Measurements from ENCODE around the gene NPAS3. TPM values are rescaled to one million over a fixed set of nuclear protein-coding genes. Genes with fewer than 3 reads are reported as not detected.
A peak's percentile ranks its signal among the peaks of the same experiment; 100 is the strongest.

NPAS3 gene
- polyA plus RNA-seq, 4 donors: 8.2 to 8.6 (median 8.5) TPM

- DNase-seq (ENCODE audit: low read depth in 4 of 4, low spot score in 2 of 4): no peak
Observed at GRCh38 chr14:33564774-33565630, 626.3 kb downstream of the NPAS3 start.

- no peak for DNase-seq (ENCODE audit: low read depth in 4 of 4, low spot score in 2 of 4)
Observed at GRCh38 chr14:33566082-33566481, 627.4 kb downstream of the NPAS3 start.

DNA sequence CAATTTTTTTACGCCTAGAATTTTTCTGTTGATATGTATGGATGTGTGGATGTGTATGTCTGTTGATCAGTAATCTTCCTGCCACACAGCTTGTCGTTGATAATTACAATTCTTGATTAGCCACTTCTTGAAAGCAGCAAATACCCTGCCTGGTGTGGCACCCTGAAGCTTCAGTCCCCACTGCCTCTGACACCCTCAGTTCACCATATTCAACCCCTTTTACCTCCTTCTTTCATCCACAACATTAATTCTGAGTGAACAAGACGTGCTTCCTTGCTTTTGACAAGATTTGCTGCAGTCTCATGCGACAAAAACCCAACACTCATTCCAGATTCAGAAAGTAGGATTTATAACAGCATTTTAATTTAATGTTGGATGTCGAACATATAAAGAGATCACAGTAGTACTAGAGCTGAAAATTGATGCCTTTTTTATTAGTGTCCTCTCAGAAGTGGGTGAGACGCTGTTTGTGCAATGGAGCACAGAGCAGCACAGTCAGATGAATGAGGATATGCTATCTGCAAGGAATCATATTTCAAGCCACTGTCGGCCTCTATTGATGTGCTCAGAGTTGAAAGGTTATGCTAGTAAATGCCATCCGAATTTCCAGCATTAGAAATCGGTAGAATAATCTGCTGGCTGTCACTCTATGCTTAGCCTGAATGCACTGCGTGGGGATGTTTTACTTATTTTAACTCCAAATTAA lies 628.5 kb downstream of the NPAS3 start:
- no peak for DNase-seq (ENCODE audit: low read depth in 4 of 4, low spot score in 2 of 4)

DNA sequence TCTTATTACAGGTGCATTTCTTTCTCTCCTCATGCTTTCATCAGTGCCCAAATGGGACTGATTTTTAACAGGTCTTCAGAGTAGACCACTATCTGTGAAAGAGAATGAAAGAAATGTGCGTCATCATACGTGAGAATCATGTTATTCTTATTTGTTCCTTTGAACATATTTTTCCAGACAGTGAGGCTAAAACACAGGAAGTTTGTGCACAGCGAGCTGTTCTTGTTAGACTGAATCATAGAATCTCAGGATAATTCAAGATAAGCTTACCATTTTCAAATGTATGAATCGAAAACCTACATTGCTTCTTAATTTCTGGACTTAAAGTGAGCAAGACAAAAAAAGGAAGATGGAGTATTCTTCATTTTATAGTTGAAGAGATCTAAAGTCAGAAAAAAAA lies 629.1 kb downstream of the NPAS3 start:
- no peak for DNase-seq (ENCODE audit: low read depth in 4 of 4, low spot score in 2 of 4)

DNA sequence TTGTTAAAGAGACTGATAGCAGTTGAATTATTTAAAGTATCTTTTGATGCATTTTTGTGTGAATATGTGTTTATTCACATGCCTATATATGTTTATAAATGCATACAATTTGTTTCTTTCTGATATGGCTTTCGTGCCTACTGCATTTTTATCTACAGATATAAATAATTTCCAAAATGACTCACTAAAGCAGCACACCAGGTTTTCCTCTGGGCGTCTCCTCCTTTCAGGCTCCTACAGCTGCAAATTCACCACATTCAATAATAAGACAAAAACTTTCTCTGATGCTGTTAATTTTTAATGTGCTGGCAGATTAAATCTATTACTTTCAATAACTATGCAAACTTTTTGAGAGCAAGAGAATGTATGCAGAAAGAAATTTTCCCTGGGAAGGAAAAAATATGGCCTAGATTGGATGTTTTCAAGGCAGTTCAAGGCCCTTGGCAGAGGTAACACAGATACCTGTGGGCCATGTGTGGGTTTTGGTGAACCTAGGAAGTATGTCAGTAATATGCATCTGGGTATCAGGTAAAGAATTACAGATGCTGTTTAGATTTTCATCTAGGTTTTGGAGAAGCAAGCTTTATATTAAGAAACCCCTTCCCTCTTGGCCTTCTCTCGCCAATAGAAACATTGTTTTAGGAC lies 630.4 kb downstream of the NPAS3 start:
- DNase-seq (ENCODE audit: low read depth in 4 of 4, low spot score in 2 of 4): no peak

- no peak for DNase-seq (ENCODE audit: low read depth in 4 of 4, low spot score in 2 of 4)
Observed at GRCh38 chr14:33569821-33570687, 631.4 kb downstream of the NPAS3 start.

DNA sequence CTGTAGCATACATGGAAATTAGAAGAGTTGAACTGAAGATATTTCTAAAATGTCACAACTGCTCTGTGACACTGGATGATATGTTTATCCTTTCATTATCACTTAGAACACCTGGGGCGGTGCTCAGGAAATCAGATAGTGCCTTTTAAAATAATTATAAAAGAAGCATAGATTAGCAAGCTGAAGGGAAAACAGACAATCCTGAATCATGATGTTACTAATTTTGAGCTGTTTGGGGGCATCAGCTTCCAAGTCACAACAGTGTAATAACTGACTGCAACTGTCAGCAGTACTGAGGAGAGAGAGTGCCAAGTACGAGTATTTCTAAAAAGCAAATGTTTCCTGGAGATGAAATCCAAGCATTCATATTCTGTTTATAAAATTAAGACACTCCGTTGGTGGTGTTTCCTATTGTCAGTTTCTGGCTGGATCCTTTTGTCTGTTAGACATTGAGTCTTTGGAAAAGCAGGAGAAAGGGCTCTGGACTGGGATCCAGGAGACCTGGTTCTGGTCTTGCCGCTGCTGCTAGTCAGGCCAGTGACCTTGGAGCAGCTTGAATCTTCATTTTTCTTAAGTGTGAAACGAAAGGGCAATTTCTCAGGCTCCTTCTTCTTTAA lies 632.1 kb downstream of the NPAS3 start:
- DNase-seq (ENCODE audit: low read depth in 4 of 4, low spot score in 2 of 4): no peak

GRCh38 chr14:33573301-33573880 lies 634.7 kb downstream of the NPAS3 start:
- no peak for DNase-seq (ENCODE audit: low read depth in 4 of 4, low spot score in 2 of 4)

- DNase-seq (ENCODE audit: low read depth in 4 of 4, low spot score in 2 of 4): no peak
Observed at GRCh38 chr14:33576014-33576413, 637.3 kb downstream of the NPAS3 start.

DNA sequence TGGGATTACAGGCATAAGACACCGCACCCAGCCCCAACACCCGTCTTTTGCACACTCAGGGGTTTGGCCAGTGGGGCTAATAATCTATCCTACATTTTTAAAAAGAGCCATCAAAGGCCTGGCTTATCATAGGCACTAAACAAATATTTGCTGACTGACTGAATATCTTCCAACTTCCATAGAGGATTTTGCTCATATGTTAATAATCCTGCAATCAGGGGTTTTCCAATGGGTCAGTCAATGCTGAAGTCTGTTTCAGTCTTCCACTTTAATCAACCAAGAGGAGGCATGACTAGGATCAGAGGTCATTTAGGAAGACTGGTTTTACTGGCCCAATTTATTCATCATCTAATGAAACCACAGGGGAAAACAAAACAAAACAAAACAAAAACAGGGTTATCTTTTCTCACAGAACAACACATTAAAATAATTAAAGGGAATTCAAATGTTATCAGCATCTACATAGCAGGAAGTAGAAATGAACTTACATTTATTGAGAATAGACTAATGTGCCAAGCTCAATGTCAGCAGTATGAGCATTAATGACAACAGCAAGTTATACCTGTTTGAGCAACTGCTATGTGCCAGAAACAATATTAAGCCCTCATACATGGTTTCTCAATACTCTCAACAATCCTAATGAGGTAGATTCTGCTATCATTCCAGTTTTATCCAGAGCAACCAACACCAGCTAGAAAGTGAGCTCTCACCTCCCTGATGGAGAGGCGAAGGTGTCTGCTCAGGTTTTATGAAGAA lies 640.0 kb downstream of the NPAS3 start:
- DNase-seq (ENCODE audit: low read depth in 4 of 4, low spot score in 2 of 4): no peak

DNA sequence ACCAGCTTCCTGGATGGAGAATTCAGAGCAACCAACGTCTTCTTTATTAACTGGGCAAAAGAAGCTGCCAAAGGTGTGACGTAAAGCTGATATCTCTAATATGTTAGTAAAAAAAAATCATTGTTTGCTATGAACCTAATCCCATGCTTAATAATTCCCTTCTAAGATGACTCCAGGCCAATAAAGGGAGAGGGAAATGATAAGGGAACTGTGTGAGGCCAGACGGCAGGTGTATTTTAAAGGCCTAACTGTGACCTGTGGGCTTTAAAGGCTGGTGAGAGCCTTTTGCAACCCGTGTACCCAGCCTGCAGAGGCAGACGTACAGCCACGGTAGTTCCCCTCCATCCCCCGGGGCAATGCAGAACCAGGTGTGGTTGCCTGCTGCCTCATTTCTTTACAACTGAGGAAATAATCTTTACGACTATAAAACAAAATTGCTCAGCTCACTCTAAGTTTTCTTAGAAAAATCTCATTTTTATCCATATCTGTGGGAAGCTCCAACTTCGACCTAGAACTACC lies 641.6 kb downstream of the NPAS3 start:
- DNase-seq (ENCODE audit: low read depth in 4 of 4, low spot score in 2 of 4): no peak

- DNase-seq (ENCODE audit: low read depth in 4 of 4, low spot score in 2 of 4): peak in 1 of 4 donors; percentile 10
Observed at GRCh38 chr14:33580841-33581240, 642.2 kb downstream of the NPAS3 start.

- DNase-seq (ENCODE audit: low read depth in 4 of 4, low spot score in 2 of 4): no peak
Observed at GRCh38 chr14:33584697-33585096, 646.0 kb downstream of the NPAS3 start.

GRCh38 chr14:33586806-33587205 lies 648.1 kb downstream of the NPAS3 start:
- DNase-seq (ENCODE audit: low read depth in 4 of 4, low spot score in 2 of 4): no peak

DNA sequence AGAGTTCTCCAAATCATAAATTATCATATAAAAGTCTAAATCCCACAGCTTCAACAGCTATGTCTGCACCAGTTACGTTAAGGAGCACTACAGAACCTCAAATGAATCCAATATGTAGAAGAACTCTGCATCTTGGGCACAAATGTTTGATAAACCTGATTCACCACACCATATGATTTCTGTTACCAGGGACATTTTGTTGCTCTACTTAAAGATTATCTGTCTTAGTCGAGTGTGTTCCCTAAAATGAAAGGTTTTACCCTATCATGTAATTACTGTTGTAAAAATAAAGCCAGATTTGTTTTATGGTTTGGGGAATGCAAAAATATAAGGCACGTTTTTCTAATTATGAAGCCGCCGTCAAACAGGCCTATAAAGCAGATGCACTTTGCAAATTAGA lies 649.1 kb downstream of the NPAS3 start:
- no peak for DNase-seq (ENCODE audit: low read depth in 4 of 4, low spot score in 2 of 4)

DNA sequence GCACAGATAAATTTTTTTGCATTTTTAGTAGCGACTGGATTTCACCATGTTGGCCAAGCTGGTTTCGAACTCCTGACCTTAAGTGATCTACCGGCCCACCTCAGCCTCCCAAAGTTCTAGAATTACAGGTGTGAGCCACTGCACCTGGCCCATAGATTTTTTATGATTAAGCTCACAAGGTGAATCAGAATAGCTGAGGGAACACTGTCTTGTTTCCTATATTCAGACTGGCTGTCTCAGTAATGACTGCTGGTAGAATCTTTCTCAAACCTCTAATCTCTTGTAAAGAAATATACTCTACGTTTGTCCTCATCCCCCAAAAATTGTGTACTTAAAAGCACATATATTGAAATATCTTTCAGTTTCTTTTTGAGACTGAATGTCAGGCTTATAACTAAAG lies 650.1 kb downstream of the NPAS3 start:
- DNase-seq (ENCODE audit: low read depth in 4 of 4, low spot score in 2 of 4): no peak

GRCh38 chr14:33589334-33589733 lies 650.7 kb downstream of the NPAS3 start:
- DNase-seq (ENCODE audit: low read depth in 4 of 4, low spot score in 2 of 4): no peak

DNA sequence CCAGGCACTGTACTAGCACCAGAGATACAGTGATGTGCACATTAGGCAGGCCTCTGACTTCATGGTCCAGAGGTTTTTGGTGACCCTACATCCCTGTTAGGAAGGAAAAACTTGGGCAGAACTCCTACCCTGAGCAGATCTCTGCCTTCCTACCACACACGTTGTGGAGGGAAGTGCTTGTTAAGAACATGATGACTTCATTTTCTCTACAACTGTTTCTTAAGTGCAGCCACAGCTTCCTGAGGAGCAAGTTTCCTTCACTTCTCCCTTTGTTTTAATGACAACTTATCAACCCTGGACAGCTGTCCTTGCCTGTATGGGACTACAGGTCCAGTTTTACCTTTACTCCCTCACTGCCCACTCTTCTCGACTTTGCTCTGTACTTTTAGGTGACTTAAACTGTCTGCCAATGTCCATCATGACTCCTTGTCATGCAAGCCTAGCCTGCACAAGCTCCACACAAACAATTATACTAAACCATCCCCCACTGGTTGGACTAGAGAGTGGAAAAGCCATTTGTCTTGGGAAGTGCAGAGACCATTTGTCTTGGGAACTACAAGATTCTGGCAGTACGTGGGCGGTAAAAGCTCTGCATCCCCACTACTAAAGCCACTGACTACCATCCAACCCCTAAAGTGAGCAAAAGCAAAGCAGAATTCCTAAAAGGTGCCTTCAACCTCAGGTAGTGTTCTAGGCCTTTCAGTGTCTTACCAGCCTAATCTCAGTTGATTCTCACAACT lies 652.4 kb downstream of the NPAS3 start:
- DNase-seq (ENCODE audit: low read depth in 4 of 4, low spot score in 2 of 4): no peak

Data from left renal cortex interstitium (tissue), 4 donors.